ENCODE results near the gene RHOH.
"Not testable (repeated sequence)": the region's sequence is repeated elsewhere in the genome, so short reads cannot be mapped to it uniquely, and the experiment has no call there.

The RHOH gene

DNA sequence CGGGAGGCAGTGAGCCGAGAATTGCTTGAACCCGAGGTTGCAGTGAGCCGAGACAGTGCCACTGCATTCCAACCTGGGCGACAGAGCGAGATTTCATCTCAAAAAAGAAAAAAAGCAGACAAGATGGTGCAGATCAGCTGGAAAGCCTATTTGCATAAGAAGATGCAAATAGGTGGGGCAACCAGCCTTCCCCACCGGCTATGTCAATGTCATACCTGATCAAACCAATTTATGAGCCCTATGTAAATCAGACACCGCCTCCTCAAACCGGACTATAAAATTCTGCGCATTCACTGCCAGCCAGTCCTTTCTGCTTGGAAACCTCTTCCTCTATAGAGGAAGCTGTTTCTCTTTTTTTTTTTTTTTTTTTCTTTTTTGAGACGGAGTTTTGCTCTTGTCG, 73.8 kb downstream of the RHOH start:
- H3K4me3 ChIP-seq: no peak overlapping the region
- DNase-seq (ENCODE audit: low spot score): no peak
- TF ChIP-seq, protein P1, sequence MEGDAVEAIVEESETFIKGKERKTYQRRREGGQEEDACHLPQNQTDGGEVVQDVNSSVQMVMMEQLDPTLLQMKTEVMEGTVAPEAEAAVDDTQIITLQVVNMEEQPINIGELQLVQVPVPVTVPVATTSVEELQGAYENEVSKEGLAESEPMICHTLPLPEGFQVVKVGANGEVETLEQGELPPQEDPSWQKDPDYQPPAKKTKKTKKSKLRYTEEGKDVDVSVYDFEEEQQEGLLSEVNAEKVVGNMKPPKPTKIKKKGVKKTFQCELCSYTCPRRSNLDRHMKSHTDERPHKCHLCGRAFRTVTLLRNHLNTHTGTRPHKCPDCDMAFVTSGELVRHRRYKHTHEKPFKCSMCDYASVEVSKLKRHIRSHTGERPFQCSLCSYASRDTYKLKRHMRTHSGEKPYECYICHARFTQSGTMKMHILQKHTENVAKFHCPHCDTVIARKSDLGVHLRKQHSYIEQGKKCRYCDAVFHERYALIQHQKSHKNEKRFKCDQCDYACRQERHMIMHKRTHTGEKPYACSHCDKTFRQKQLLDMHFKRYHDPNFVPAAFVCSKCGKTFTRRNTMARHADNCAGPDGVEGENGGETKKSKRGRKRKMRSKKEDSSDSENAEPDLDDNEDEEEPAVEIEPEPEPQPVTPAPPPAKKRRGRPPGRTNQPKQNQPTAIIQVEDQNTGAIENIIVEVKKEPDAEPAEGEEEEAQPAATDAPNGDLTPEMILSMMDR (IDR thresholded peaks at IDR 0.05): no peak

DNA sequence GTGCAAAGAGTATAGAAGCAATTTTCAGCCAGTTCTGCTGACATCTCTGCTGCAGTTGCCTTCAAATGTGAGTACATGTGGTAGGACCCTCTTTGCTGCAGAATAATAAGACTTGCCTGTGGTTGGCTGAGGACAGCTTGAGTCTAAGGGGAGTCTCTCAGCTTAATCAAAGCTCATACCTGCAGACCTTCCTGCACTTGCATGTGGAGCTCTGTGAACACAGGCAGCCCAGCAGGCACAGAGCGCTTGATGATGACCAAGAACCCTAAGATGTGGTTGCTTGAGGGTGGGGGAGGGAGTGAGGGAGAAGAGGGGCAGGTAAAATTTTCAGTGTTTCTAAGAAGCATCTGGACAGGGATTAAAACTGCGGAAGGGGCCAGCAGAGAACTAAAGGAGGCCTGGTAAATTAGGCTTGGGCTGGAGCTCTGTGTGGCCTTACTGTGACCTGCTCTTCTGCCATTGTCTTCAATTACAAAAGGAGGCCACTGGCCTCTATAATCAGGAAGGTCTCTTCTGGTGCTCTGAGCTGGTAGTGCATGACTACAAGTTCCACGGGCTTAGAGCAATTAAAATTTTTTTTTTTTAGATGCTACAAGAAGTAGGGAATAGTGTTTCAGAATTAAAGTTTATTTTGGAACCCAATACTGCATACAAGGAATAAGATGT, 78.4 kb downstream of the RHOH start:
- H3K4me3 ChIP-seq: no peak overlapping the region
- DNase-seq (ENCODE audit: low spot score): no peak
- H3K27ac ChIP-seq: no peak overlapping the region
- TF ChIP-seq, protein P1 (IDR thresholded peaks at IDR 0.05): no peak

More for the DNA sequence above, 73.8 kb downstream of the RHOH start:
- no peak overlapping the region for H3K27ac ChIP-seq

DNA sequence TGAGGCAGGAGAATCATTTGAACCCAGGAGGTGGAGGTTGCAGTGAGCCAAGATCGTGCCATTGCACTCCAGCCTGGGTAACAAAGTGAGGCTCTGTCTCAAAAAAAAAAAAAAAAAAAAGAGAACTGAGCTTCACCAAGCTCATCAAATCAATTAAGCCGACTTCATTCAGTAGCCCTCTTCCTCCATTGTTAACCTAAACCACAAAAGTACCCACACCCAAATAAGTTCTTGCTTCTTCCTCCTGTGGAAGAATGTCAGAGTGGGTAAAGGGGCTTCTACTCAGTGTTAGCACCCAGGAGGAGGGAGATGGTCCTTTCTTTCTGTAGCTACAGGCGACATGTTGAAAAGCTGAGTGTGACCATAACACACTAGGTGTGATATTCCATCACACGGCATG, 79.7 kb downstream of the RHOH start:
- Histone ChIP-seq H3K4me3 (no peak overlapping the region), H3K27ac (no peak overlapping the region)
- no peak for DNase-seq (ENCODE audit: low spot score)
- TF ChIP-seq, protein P1 (IDR thresholded peaks at IDR 0.05): no peak

DNA sequence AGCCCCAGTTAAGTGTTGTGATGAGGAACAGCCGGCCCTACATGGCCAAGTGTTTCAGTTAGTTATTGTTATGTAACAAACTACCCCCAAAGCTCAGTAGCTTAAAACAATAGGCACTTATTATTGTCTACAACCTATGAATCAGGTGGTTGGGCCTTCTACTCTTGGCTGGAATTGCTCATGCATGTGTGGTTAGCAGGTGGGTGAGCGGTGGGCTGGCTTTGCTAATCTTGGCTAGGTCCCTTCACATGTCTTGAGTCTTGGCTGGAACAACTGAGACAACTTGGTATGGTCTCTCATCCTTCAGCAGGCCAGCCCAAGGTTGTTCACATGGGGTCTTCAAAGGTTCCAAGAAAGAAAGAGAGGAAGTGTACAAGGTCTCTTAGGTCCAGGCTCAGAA, 83.8 kb downstream of the RHOH start:
- Histone ChIP-seq H3K4me3 (no peak overlapping the region), H3K27ac (no peak overlapping the region)
- DNase-seq (ENCODE audit: low spot score): no peak
- TF ChIP-seq, protein P1 (IDR thresholded peaks at IDR 0.05): no peak

GRCh38 chr4:40281099-40281498, 84.3 kb downstream of the RHOH start:
- Histone ChIP-seq H3K27ac (no peak overlapping the region), H3K4me3 (no peak overlapping the region)
- TF ChIP-seq, protein P1 (IDR thresholded peaks at IDR 0.05): no peak
- DNase-seq (ENCODE audit: low spot score): no peak

DNA sequence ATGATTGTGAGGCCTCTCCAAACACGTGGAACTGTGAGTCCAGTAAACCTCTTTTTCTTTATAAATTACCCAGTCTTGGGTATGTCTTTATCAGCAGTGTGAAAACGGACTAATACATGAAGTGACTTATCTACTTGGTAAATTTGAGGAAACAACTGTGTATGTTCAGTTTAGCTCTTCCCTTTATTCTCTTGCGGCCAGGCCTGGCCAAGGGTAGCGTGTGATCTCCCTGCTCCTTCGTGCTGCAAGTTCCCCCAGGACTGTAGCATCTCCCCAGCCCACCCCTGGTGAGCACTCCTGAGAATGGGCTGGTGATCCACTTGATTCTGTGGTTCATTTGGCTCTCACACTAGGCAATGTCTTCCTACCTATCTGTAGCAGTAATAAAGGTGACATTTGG, 85.1 kb downstream of the RHOH start:
- Histone ChIP-seq H3K4me3 (no peak overlapping the region), H3K27ac (no peak overlapping the region)
- DNase-seq (ENCODE audit: low spot score): no peak
- TF ChIP-seq, protein P1 (IDR thresholded peaks at IDR 0.05): no peak

- not testable (repeated sequence) for DNase-seq (ENCODE audit: low spot score); H3K4me3 ChIP-seq
Measured at GRCh38 chr4:40282857-40283256, 86.0 kb downstream of the RHOH start.

More at GRCh38 chr4:40282857-40283256, 86.0 kb downstream of the RHOH start:
- H3K27ac ChIP-seq: not testable (repeated sequence)

All from coronary artery (tissue), 2 donors.